ENCODE measurements around the gene SSU72.
A peak's percentile ranks its signal among the peaks of the same experiment; 100 is the strongest.
"Not testable (repeated sequence)": the region's sequence is repeated elsewhere in the genome, so short reads cannot be mapped to it uniquely, and the experiment has no call there.

Gene SSU72

DNA sequence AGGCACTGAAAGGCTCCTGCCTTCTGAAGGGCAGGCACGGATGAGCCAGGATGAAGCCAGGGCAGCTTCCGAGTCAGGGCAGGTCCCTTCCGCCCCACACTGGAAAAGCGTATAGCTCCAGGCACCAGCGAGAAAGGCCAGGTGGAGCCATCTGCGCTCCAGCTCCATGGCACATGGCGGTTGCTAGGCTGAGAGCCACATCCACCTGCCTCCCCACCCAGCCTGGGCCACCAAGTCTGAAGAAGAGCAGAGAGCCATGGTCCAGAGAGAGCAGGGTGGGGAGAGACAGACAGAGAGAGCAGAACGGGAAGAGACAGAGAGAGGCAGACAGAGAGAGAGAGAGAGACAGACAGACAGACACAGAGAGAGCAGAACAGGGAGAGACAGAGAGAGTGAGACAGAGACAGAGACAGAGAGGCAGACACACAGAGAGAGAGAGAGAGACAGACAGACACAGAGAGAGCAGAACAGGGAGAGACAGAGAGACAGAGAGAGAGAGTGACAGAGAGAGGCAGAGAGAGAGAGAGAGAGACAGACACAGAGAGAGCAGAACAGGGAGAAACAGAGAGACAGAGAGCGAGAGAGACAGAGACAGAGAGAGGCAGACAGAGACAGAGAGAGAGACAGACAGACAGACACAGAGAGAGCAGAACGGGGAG is 20.1 kb upstream of the SSU72 start:
- peak; percentile 19 for DNase-seq

DNA sequence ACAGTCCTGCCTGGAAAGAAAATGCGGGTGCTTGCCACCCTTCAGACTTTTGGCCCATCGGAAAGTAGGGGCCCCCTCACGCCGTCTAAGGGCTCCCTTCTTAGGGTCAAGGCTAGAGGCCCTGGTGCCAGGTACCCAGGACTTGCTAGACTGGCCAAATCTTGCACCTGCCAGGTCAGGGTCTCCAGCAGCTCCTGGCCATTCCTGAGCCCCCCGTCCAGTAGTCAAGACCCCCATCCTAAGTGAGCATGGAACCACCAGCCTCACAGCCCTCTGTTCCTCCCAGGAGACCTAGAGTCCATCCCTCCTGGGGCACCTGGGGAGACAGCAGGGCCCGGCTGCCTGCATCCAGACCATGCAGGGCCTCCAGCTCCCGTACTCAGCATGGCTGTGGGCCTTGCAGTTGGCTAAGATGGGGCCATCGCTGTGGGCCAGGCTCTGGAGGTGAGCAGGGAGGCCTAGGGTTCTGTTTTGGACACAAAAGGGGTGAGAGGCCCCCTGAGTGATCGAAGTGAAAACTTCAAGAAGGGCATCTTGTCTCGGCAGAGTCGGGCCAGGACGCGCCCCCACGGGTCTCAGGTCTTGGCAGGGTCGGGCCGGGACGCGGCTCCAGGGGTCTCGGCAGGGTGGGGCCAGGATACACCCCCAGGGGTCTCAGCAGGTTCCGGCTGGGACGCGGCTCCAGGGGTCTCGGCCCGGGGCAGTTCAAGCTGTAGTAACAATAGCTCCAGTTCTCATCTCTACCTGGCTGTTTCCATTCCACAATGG is 19.4 kb upstream of the SSU72 start:
- DNase-seq, result no peak

DNA sequence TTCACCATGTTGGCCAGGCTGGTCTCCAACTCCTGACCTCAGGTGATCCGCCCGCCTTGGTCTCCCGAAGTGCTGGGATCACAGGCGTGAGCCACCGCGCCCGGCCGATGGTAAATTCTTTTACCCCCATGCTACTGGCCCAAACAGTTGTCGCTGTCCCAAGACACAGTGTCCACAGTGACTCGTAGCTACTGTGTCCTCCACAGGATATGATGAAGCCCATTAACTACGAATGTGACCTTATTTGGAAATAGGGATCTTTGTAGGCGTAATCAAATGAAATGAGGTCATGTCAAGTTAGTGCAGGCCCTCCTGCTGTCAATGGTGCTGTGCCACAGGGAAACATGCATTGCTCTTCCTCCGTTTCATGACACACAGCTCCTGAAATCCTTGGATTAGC is 16.8 kb upstream of the SSU72 start:
- DNase-seq, result no peak

DNA sequence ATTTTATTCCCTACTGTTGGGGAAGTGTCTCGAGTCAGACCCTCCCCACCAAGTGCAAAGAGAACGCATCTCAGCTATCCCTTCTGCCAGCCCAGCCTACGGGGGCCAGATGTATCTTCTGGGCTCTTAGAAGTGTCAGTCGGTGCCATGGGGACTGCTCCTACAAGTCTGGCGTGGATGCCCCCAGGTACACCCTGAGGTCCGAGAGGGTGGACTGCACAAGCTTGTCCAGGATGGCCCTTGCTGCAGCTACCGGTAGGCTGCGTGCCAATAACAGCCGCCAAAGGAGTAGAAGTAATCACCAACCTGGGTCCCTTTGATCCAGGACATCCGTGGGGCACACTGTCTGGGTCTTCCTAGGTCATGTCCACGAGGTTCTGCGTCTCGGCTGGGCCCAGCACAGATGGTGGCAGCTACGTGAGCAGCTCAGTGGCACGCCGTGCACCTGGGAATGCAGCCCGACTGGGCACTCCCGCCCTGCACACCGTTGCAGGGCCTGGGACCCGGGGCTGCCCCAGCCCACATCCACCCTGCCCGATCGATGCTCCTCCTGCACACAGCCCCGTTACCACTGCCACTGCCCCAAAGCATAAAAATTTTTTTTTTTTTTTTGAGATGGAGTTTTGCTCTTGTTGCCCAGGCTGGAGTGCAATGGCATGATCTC is 8.8 kb upstream of the SSU72 start:
- DNase-seq, result no peak

DNA sequence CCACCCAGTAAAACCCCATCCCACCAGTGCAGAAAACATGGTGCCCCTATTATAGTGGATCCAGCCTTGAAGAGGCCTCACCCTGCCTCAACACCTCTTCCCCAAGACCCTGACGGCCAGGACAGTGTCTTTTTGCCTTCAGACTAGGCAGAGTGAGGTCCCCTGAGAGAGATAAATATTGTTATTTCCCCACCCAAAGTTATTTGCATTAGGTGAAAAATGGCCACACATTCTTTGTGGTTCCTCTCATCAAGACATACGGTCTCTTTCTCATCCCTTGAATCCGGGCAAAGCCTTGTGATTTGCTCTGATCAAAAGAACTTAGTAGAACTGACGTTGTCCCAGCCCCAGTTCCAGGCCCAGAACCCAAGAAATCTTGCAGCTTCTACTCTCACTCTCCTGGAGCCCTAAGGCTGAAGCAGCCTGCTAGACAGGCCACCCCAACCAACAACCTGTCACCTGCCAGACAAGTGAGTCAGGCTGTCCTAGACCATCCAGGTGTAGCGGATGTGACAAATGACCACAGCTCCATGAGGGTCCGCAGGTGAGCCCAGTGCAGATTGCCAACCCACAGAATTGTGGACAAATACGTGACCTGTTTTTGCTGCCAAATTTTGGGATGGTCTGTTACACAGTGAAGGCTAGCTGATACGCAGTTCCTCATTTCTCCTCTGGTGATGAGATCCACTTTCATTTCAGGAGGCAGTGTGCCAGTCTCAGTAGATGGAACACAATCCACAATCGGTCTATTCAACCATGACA is 8.1 kb upstream of the SSU72 start:
- DNase-seq, result no peak

DNA sequence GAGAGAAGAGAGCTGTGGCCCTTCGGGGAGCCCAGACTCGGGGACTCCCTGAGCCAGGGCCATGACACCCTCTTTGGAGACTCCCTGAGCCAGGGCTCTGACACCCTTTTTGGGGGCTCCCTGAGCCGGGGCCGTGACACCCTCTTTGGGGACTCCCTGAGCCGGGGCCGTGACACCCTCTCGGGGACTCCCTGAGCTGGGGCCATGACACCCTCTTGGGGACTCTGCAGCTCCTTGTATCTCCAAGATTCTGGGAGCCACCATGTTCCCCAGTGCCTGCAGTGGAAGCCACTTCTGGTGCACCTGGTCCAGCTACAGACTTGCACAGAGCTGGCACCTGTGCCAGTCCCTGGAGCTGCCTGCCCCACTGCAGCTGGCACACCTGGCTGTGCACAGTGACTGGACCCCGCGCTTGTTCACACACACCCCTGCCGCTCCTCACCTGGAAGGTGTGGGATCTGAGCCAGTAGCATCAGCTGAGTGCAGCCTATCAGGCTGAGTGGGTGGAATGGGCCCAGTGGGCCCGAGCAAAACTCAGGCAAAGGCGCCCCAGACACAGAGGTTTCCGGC is 3.8 kb upstream of the SSU72 start:
- DNase-seq, result no peak

DNA sequence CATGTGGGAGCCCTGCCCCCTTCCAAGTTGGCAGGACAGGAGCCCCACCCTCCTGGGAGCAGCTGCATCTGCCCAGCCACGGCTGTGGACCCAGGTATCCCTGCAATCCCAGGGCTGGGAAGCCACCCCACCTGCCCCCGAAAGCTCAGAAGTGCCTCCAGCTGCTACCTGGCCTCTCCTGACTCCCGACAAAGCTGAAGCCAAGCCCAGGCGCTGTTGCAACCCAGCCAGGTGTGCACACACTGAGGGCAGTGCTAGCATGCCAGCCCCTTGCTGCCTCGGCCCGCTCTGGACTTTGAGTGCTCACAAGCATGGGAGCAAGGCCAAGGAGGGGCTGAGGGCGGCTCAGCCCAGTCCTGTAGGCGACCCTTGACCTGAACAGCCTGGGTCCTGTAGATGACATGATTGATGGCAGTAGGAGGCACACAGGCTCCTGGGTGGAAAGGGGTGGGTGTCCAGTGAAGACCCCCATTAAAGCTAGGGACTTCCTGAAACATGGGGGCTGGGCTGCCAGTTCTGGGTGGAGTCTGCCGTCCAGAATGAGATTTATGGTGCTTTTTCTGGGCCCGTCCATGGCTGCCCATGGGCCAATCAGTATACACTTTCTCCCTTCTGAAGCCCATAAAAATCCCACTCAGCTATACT is 2.8 kb upstream of the SSU72 start:
- peak; percentile 17 for DNase-seq

DNA sequence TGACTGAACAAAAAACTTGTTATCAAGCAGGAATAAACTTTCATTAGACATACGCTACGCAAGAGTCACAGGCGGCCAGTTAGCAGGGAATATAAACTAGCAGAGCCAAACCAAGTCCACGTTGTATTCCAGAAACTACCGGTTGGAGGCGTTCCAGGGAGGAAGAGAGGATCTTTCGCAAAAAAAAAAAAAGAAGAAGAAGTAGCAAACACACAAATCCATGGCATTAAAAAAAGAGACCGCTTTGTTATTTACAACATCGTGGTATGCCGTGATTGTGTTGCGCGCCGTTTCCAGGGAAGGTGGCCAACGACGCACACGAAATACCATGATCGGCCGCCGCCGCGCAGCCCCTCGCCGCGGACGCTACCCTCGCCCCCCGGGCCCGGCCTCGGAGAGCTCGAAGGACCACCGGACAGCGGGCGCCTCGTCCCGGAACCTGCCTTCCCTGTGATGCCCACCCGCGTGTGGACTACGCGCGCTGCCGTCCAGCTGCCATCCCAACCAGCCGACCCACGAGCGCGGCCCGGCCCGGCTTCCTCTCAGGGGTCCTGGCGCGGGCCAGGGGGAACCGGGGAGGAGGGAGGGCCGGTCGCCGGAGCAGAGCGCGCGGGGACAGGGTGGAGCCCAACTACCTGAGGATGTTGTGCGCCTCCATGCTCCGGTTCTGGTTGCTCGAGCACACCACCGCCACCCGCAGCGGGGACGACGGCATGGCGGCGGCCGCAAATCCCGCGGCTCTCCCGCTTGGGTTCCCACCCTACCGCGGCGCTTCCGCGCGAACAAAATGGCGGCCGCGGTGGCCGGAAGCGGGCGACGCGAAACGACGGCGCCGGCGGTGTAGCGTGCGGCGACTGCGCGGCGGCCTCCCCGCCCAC is 581 bp downstream of the SSU72 start:
- DNase-seq, result peak; percentile 80

DNA sequence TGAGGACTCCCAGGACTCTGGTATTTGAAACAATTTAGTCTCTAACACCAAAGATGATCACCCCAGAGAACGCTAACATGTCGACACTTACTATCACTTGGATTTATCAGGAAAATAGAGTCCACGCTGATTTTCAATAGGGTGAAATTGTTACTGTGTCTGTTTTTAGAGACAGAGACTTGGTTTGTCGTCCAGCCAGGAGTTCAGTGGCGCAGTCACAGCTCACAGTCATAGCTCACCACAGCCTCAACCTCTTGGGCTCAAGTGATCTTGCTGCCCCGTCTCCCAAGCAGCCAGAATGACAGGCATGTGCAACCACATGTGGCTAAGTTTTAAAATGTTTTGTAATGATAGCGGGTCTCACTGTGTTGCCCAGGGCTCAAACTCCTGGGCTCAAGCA is 5.3 kb downstream of the SSU72 start:
- no peak for DNase-seq

DNA sequence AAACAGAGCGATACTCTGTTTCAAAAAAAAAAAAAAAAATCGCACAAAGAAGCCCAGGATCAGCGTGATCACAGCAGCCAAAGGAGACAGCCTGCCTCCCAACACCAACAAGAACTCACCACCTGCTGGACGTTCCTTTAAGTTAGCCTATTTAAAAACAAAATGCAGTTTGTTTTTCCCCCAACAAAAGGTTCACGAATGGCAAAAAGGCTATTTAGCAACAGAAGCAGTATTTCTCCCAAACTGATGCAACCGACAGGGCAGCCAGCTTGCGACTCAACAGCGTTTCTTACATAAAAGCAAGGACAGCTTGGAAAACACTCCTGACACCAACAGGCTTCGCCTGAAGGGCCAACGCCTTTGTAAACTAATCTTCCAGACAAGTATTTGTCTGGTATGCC is 6.8 kb downstream of the SSU72 start:
- DNase-seq, result no peak

DNA sequence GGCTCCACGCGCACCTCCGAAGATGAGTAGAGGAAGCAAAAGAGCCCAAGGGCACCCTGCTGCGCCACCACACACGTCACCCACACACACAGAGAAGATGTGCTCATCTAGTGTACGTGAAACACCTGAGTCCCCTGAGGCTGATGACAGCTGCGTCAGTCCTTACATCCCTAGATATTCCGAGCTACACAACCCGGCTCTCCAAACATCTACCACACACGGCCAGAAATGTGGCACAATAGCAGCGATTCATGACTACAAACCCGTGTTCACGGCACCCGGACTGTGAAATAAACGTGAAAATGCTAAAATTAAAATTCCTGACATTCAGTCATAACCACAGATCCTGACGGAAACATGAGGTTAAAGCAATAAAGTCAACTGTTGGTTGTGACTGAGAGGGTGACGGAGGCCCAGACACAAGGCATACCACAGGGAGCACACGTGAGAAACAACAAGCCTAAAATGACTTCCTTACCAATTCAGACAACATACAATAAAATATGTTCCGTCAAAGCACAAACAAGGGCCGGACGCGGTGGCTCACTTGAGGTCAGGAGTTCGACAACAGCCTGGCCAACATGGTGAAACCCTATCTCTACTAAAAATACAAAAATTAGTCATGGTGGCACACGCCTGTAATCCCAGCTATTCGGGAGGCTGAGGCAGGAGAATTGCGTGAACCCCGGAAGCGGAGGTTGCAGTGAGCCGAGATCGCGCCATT is 7.3 kb downstream of the SSU72 start:
- no peak for DNase-seq

DNA sequence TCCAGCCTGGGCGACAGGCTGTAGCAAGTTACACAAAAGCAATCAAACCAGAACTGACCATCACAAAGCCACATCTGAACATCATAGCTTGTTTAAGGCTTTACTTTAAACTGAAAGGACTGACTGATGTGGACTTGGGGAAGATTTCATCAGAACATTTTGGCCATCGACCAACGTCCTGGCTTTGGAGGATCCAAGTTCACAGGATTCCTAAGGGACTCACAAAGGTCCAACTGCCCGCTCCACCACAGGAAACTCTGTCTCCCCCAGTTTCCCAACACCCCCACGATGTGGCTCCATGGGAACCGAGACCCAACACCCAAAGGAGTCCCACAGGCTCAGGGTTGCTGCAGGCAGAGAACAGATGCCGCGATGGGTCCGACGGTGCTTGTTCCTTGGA is 9.3 kb downstream of the SSU72 start:
- no peak for DNase-seq

DNA sequence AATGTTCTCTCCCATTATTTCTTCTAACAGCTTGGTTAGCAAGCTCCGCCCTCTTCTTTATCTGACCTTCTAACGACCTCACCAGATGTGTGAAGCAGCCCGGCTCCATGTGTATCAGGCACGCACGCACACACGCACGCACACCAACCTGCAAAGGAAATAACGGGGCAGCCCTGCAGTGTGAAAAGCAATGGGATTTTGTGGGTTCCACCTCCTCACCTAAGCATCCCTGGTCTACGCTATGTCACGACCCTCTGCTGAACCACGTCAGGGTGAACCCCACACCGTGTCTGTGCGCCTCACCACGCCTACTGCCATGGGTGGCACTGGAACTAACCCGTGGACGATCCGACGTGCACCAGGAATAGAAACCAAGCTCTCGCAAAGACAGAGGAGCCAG is 10.4 kb downstream of the SSU72 start:
- no peak for DNase-seq

DNA sequence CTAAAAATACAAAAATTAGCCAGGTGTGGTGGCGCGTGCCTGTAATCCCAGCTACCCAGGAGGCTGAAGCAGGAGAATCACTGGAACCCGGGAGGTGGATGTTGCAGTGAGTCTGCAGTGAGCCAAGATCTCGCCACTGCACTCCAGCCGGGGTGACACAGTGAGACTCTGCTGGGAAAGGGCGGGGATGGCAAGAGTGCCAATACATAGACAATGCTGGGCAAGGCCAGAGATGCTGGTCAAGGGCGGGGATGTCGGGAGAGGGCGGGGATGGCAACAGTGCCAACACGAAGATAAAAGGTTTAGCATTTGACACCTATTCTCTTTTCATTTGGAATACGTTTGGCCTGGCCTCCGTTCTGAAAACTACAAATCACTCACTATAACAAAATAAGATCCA is 11.0 kb downstream of the SSU72 start:
- no peak for DNase-seq

DNA sequence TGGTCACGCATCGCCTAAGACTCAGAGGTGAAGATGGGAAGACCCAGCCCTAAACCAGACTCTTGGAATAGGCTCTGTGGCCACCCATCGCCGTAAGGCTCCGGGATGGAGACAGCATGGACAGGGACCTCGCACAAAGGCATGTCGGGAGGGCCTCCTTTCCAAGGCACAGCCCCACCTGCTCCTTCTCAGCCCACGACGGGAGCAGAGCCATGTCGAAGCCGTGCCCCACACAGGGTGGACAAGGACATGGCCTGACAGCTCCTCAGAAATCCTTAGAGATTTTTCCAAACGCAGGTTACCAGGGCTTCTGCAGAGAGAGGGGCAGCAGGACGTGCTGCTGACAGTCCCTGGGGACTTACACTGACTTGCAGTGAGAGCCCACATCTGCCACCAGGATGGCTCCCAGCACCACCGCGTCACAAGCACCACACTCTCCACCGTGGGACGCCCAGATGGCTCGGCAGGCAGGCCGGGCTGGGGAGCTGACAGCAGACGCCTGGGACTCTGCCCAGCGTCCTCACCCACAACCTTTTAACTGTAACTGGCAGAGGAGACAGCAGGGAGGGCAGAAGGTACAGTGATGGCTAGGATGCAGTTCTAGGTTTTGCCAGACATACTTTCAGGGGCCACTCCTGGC is 12.0 kb downstream of the SSU72 start:
- DNase-seq, result peak; percentile 99

DNA sequence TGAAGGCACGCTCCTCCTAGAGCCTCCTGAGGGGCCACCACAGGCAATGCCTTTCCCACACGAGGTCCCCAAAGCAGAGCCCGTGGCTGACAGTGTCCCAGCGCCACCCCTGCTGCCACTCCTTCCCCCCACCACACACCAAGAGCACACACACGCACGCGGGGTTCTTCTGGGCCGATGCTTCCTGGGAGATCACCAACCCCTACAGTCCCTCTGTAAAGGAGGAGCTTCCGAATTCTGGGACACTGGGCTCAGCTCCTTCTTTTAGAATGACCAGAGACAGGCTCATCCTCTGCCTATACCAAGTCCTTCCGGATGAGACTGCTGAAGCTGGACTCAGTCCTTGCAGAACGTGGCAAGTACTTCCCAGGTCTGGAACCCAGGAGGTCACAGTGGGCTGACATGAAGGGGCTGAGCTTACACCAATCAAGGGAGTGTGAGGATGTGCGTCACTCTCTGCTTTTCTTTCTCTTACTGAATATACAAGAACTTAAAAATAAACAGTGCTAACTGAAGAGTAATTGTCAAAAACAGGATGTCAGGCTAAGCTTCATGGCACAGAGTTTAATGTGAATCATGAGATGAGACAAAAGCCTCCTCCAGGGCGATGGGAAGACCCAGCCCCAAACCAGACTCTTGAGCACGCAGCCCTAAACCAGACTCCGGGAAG is 12.7 kb downstream of the SSU72 start:
- DNase-seq, result no peak

DNA sequence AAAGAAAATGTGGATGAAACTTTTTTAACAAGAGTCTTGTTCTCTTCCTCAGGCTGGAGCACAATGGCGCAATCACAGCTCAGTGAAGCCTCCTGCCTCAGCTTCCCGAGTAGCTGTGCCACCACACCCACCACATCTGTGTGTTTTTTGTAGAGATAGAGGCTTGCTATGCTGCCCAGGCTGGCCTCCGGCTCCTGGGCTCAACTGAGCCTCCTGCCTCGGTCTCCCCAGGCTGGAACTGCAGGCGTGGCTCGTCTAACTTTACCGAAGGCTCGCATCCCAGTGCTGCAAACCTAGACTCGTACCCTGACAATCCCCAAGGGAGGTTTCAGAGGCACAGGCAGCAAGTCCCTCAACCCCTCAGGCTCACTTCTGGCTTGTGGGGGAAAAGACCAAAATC is 14.5 kb downstream of the SSU72 start:
- no peak for DNase-seq

DNA sequence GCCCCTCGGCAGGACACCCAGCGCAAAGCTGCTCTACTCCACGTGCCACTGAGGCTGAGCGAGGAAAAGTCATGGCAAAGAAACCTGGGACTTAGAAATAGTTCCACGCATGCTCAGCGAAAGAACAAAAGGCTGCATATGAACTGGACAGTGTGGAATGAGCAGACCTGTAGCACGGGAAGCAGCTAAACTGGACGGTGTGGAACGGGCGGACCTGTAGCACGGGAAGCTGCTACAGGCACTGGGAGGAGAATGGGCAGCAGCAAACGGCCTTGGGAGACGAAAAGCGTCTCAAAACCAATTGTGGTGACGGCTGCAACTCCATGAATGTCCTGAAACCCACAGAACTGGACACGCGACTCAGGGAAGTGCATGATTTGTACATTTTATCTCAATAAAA is 15.6 kb downstream of the SSU72 start:
- no peak for DNase-seq

DNA sequence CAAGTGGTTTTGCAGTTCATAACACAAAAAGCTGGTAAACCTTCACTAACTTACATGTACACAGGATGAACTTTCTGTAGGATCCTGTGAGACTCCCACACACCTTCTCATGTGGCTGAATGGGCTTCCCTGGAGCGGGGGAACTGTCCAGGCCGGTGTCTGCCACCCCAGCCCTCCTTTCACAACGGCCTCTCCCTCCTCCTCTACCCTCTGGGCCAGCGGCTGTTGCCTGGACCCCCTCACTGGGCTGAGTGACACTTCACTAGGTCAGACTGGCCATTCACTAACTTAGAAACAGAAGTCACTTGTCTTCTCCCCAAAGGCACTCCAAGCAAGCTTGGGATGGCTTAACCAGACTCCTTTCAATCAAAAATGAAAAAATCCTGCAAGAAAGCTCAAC is 16.1 kb downstream of the SSU72 start:
- DNase-seq, result no peak

DNA sequence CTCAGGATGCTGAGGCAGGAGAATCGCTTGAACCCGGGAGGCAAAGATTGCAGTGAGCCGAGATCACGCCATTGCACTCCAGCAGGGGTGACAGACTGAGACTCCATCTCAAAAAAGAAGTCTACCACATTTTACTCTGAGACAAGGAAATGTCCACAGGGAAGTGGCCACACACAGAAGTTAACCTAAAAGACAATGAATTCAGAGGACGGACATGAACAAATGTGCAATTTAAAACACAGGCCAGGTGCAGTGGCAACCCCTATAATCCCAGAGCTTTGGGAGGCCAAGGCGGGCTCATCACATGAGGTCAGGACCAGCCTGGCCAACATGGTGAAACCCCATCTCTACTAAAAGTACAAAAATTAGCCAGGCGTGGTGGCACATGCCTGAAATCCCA is 17.0 kb downstream of the SSU72 start:
- not testable (repeated sequence) for DNase-seq

Measured in NCI-H2171 (cell line).